A673 (cell line): ENCODE data around the gene NPB. TPM values are rescaled to one million over a fixed set of nuclear protein-coding genes. Genes with fewer than 3 reads are reported as not detected.
A peak's percentile ranks its signal among the peaks of the same experiment; 100 is the strongest.

Experiments used
- BruUV-seq: library from RNA; stranded (reverse); fragments of 400-500 nt; replicated peaks from 2 replicates; lab custom pipeline; 2021; lab: Mats Ljungman, UMichigan
- CTCF ChIA-PET: fragments of 300-600 bp; sonication (Branson Sonifier 250); formaldehyde crosslinking; loops from one replicate; lab custom pipeline; 2022; ENCODE audit warnings: antibody characterized with exemption; lab: Charles Lee
- POLR2A ChIA-PET: fragments of 300-600 bp; sonication (Branson Sonifier 250); formaldehyde crosslinking; loops from one replicate; lab custom pipeline; 2022; ENCODE audit warnings: antibody characterized with exemption; ENCODE audit not compliant: low non-redundant PET; lab: Charles Lee
- DNase-seq: peaks from one replicate; pipeline ENCODE4 v3.0.0-alpha.2; 2015; ENCODE audit warnings: low spot score
- H3K27ac ChIP-seq: fragments of 200-600 bp; sonication (generic); 2 replicates; pipeline ENCODE4 v1.5.1; 2016; ENCODE audit warnings: mixed run types, low read depth, mild to moderate bottlenecking, mixed read lengths, antibody characterized with exemption, low read length; ENCODE audit not compliant: poor library complexity, severe bottlenecking
- H3K27me3 ChIP-seq: fragments of 200-600 bp; sonication (generic); replicated peaks from 2 replicates; pipeline ENCODE4 v1.6.1; 2017; ENCODE audit warnings: mixed run types, low read depth, mild to moderate bottlenecking, mixed read lengths, antibody characterized with exemption, low read length; ENCODE audit not compliant: insufficient read depth, poor library complexity
- H3K36me3 ChIP-seq: fragments of 200-600 bp; sonication (generic); 2 replicates; pipeline ENCODE4 v1.6.1; 2016; ENCODE audit warnings: mixed run types, mild to moderate bottlenecking, mixed read lengths, antibody characterized with exemption, low read length; ENCODE audit not compliant: insufficient read depth, poor library complexity, severe bottlenecking
- H3K4me1 ChIP-seq: fragments of 200-600 bp; sonication (generic); 2 replicates; pipeline ENCODE4 v1.6.1; 2017; ENCODE audit warnings: mixed run types, mild to moderate bottlenecking, mixed read lengths, antibody characterized with exemption, low read length; ENCODE audit not compliant: insufficient read depth, poor library complexity, severe bottlenecking
- H3K4me3 ChIP-seq: fragments of 200-600 bp; sonication (generic); 2 replicates; pipeline ENCODE4 v1.5.1; 2016; ENCODE audit warnings: low read depth, mixed run types, mild to moderate bottlenecking, mixed read lengths, low read length; ENCODE audit not compliant: poor library complexity, severe bottlenecking
- H3K9me3 ChIP-seq: fragments of 200-600 bp; sonication (generic); 2 replicates; pipeline ENCODE4 v1.6.1; 2016; ENCODE audit warnings: mixed run types, low read depth, mild to moderate bottlenecking, mixed read lengths, antibody characterized with exemption, low read length; ENCODE audit not compliant: poor library complexity, severe bottlenecking
- EZH2 ChIP-seq: fragments of 200-600 bp; sonication (generic); IDR thresholded peaks from 2 replicates; pipeline ENCODE4 v1.6.1; 2017; ENCODE audit warnings: borderline replicate concordance, low read depth, mild to moderate bottlenecking, mixed read lengths, antibody characterized with exemption, low read length; ENCODE audit not compliant: poor library complexity, severe bottlenecking
- intact Hi-C: fragments of 100-400 bp; cut with micrococcal nuclease; formaldehyde crosslinking; loops from one replicate; pipeline ENCODE4 v1.10.0; 2022; ENCODE audit not compliant: unreplicated experiment
- total RNA-seq: library from RNA; stranded (reverse); gene quantifications from 2 replicates; pipeline ENCODE4 v1.2.3, GENCODE V29; 2021
- TF ChIP-seq, protein P1 (sequence below): fragments of 300-800, 200-600 bp; sonication (generic); conservative IDR thresholded peaks from 2 replicates; pipeline ENCODE4 v1.5.1; 2017; ENCODE audit warnings: low read depth, mild to moderate bottlenecking, antibody characterized with exemption, low read length, moderate library complexity, mixed read lengths

NPB gene
- total RNA-seq, 1 experiment from 2014 or later: 0.75 TPM

DNA sequence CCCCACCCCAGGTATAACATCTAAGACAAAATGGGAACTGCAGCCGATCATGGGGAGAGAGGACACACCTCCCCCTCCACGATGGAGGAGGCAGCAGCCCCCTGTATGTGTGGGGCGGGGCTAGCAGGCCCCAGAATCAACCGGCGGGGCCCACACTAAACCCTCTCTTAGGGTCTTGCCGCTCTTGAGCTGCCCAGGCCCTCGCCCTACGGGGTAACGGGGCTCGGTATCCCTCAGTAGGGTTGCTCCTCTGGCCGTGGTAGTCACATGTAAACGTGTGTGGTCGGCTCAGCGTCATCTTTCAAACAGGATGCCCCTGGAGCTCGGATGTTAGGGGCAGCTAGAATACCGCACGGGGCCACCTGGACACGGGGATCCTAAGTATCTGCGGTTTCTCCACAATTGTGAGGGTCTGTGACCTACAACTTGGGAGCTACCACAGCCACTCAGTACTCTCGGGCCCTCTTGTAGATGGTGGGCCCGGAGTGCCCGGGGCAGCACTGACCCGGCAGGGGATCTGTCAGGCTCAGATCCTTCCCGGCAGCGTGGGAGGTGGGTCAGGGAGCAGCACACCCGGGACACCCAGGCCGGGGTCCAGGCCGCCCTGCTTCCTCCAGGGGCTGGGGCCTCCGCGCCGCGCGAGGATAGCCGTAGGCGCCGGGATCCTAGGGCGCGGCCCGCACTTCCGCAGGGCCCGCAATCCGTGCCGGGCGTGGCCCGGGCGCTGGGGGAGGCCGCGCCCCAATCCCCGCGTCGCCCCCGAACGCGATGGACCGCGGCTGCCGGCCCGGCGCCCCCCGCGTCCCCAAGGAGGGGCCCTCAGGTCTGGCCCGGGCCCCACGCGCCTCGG is 31.7 kb upstream of the NPB start:
- H3K4me3 ChIP-seq: peak overlapping the region; percentile 80
- peak overlapping the region; percentile 94 for H3K27ac ChIP-seq
- peaks cover 31% of the 10 kb centered on the region for H3K4me1 ChIP-seq
- POLR2A ChIA-PET: no interaction called here
- no TSS peak for BruUV-seq
- H3K27me3 ChIP-seq: no peaks in the 10 kb centered on the region
- TF ChIP-seq, protein P1, sequence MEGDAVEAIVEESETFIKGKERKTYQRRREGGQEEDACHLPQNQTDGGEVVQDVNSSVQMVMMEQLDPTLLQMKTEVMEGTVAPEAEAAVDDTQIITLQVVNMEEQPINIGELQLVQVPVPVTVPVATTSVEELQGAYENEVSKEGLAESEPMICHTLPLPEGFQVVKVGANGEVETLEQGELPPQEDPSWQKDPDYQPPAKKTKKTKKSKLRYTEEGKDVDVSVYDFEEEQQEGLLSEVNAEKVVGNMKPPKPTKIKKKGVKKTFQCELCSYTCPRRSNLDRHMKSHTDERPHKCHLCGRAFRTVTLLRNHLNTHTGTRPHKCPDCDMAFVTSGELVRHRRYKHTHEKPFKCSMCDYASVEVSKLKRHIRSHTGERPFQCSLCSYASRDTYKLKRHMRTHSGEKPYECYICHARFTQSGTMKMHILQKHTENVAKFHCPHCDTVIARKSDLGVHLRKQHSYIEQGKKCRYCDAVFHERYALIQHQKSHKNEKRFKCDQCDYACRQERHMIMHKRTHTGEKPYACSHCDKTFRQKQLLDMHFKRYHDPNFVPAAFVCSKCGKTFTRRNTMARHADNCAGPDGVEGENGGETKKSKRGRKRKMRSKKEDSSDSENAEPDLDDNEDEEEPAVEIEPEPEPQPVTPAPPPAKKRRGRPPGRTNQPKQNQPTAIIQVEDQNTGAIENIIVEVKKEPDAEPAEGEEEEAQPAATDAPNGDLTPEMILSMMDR: no peak
- TF ChIP-seq EZH2: no peak
- H3K36me3 ChIP-seq: peaks cover 35% of the 10 kb centered on the region
- H3K9me3 ChIP-seq: no peaks in the 10 kb centered on the region
- peak; percentile 64 for DNase-seq
- intact Hi-C loops: no loop called here
- CTCF ChIA-PET: no interaction called here

DNA sequence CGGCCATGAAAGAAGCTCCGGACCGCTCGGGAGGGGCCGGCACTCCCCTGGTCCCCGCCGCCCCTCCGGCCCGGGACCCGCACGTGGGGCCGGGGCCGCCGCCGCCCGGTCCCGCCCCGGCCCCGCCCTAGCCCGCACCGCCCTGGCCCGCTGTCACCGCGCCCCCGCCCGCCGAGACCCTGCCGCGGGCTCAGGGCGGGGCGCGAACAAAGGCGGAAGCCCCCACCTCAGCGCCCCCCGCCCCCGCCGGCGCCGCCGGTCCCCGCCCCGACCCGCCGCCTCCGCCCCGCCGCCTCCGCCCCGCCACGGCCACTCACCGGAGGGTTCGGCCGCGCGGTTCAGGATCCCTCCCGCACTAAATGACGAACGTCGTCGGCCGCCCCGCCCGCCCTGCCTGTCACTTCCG is 31.1 kb upstream of the NPB start, which contains the start of gene ARHGDIA:
TSS of gene ARHGDIA (minus strand) at position 357 of the 406 bp plus-strand sequence. CDS start 1,407 bp downstream, outside the sequence.
- Histone ChIP-seq H3K36me3 (peaks cover 31% of the 10 kb centered on the region), H3K9me3 (no peaks in the 10 kb centered on the region), H3K4me1 (peaks cover 31% of the 10 kb centered on the region), H3K27ac (peak within 1 kb of the TSS; percentile 100), H3K27me3 (no peaks in the 10 kb centered on the region), H3K4me3 (peak within 1 kb of the TSS; percentile 80)
- no peak for DNase-seq
- TF ChIP-seq EZH2: no peak
- TF ChIP-seq, protein P1: no peak
- no TSS peak for BruUV-seq
- ChIA-PET POLR2A (no interaction called here), CTCF (no interaction called here)
- intact Hi-C loops: no loop called here

DNA sequence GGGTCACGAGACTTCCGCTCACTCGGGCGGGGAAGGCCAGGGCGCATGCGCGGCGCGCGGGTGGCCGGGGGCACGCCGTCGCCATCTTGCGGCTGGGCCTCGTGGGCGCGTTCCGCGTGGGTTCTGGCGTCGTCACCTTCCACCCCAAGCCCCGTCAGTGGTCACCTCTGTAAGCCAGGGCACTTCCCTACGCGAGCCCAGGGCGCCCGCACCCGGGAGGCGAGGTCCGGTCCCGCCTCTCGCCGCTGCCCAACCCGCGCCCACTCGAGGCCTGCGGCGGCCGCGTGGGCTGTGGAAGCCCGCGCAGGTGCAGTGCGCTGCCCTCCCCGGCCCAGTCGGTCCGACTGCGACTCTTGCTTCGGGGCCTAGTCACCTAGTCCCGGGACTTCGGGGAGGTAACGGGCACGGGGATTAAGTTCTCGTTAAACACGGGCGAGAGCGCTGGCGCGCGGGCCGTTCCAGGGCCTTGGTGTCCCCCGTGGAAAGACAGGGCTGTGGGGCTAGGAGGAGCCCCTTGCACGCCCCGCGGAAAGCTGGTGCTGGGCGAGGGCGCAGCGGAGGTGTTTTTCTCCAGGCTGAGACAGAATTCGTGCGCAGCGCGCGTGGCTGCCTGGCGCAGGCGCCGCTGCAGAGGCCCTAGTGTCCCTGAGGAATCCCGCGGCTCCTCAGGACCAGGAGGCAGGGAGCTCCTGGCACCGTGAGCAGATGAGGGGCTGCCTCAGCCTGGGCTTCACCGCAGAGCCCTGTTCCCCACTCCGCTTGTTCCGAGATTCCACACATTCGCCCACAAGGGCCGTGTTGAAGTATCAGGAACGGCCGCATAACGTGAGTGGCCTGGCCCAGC is 30.4 kb upstream of the NPB start:
- DNase-seq: peak; percentile 95
- CTCF ChIA-PET: interaction anchor here (0.5 kb wide), 1 partner anchor 9 kb away, joined by 3 read pairs; no protein-coding TSS in a partner anchor
- Histone ChIP-seq H3K27me3 (no peaks in the 10 kb centered on the region), H3K4me1 (peaks cover 31% of the 10 kb centered on the region), H3K9me3 (no peaks in the 10 kb centered on the region), H3K36me3 (peaks cover 28% of the 10 kb centered on the region), H3K4me3 (peak overlapping the region; percentile 80), H3K27ac (peak overlapping the region; percentile 100)
- POLR2A ChIA-PET: no interaction called here
- TF ChIP-seq EZH2: no peak
- TF ChIP-seq, protein P1: peak; percentile 38; the same call in 1 of the 2 replicates
- intact Hi-C loops: no loop called here
- TSS peak; percentile 73 for BruUV-seq
